Nephron (organoid): ENCODE results near the gene KLHL15.
A peak's percentile ranks its signal among the peaks of the same experiment; 100 is the strongest.

ENCODE experiments used
- H3K27ac Mint-ChIP-seq, 3 experiments: 2 replicates each; pipeline ENCODE4 v1.8.0; 2020; ENCODE audit warnings: mixed read lengths in 3 of 3, mild to moderate bottlenecking in 2 of 3, moderate library complexity in 1 of 3
- H3K27me3 Mint-ChIP-seq: 2 replicates; pipeline ENCODE4 v1.8.0; 2021; ENCODE audit warnings: low read depth, mild to moderate bottlenecking, moderate library complexity, mixed read lengths
- H3K36me3 Mint-ChIP-seq: 2 replicates; pipeline ENCODE4 v1.8.0; 2020; ENCODE audit warnings: low read depth, mixed read lengths
- H3K4me1 Mint-ChIP-seq: 2 replicates; pipeline ENCODE4 v1.8.0; 2020; ENCODE audit warnings: mixed read lengths
- H3K4me3 Mint-ChIP-seq, 3 experiments: 2 replicates each; pipeline ENCODE4 v1.8.0; 2020; ENCODE audit warnings: mild to moderate bottlenecking in 3 of 3, mixed read lengths in 3 of 3, moderate library complexity in 2 of 3
- H3K9me3 Mint-ChIP-seq: 2 replicates; pipeline ENCODE4 v1.8.0; 2020; ENCODE audit warnings: mixed read lengths
- CTCF ChIP-seq, 3 experiments: fragments of 200-600 bp; sonication (generic); IDR thresholded peaks; one replicate each; pipeline ENCODE4 v1.5.0; 2021; ENCODE audit warnings: antibody characterized with exemption in 3 of 3; ENCODE audit not compliant: unreplicated experiment in 3 of 3

Gene KLHL15

GRCh38 chrX:23964191-23964590, 62.8 kb downstream of the KLHL15 start:
- H3K27me3 Mint-ChIP-seq = no peaks in the 10 kb centered on the region
- no peak for TF ChIP-seq CTCF (IDR thresholded peaks at IDR 0.05; ENCODE audit: unreplicated experiment in 3 of 3)
- H3K9me3 Mint-ChIP-seq = peaks cover 2% of the 10 kb centered on the region
- no peaks in the 10 kb centered on the region for H3K4me1 Mint-ChIP-seq
- H3K27ac Mint-ChIP-seq = no peak overlapping the region
- H3K4me3 Mint-ChIP-seq = no peak overlapping the region
- peaks cover 3% of the 10 kb centered on the region for H3K36me3 Mint-ChIP-seq

GRCh38 chrX:23959781-23960180, 67.2 kb downstream of the KLHL15 start:
- H3K4me3 Mint-ChIP-seq = no peak overlapping the region
- no peaks in the 10 kb centered on the region for H3K27me3 Mint-ChIP-seq
- H3K27ac Mint-ChIP-seq = no peak overlapping the region
- H3K36me3 Mint-ChIP-seq = no peaks in the 10 kb centered on the region
- no peak for TF ChIP-seq CTCF (IDR thresholded peaks at IDR 0.05; ENCODE audit: unreplicated experiment in 3 of 3)
- H3K4me1 Mint-ChIP-seq = no peaks in the 10 kb centered on the region
- no peaks in the 10 kb centered on the region for H3K9me3 Mint-ChIP-seq

GRCh38 chrX:23954396-23954795, 72.6 kb downstream of the KLHL15 start:
- H3K27ac Mint-ChIP-seq = no peak overlapping the region
- H3K4me1 Mint-ChIP-seq = no peaks in the 10 kb centered on the region
- H3K4me3 Mint-ChIP-seq = no peak overlapping the region
- H3K9me3 Mint-ChIP-seq = no peaks in the 10 kb centered on the region
- no peaks in the 10 kb centered on the region for H3K36me3 Mint-ChIP-seq
- no peaks in the 10 kb centered on the region for H3K27me3 Mint-ChIP-seq
- TF ChIP-seq CTCF (IDR thresholded peaks at IDR 0.05; ENCODE audit: unreplicated experiment in 3 of 3) = no peak

- Mint-ChIP-seq H3K4me1 (no peaks in the 10 kb centered on the region), H3K27me3 (no peaks in the 10 kb centered on the region), H3K9me3 (no peaks in the 10 kb centered on the region), H3K36me3 (no peaks in the 10 kb centered on the region), H3K27ac (no peak overlapping the region), H3K4me3 (no peak overlapping the region)
- TF ChIP-seq CTCF (IDR thresholded peaks at IDR 0.05; ENCODE audit: unreplicated experiment in 3 of 3) = no peak
Measured at GRCh38 chrX:23953908-23954269, 73.1 kb downstream of the KLHL15 start.

- no peaks in the 10 kb centered on the region for H3K27me3 Mint-ChIP-seq
- no peaks in the 10 kb centered on the region for H3K4me1 Mint-ChIP-seq
- no peak for TF ChIP-seq CTCF (IDR thresholded peaks at IDR 0.05; ENCODE audit: unreplicated experiment in 3 of 3)
- H3K36me3 Mint-ChIP-seq = no peaks in the 10 kb centered on the region
- no peaks in the 10 kb centered on the region for H3K9me3 Mint-ChIP-seq
- no peak overlapping the region for H3K4me3 Mint-ChIP-seq
- H3K27ac Mint-ChIP-seq = peak overlapping the region in 1 of 3 experiments; percentile 29
Measured at GRCh38 chrX:23952984-23953907, 73.7 kb downstream of the KLHL15 start.

GRCh38 chrX:23952391-23952790, 74.6 kb downstream of the KLHL15 start:
- Mint-ChIP-seq H3K9me3 (no peaks in the 10 kb centered on the region), H3K4me3 (no peak overlapping the region), H3K36me3 (no peaks in the 10 kb centered on the region), H3K27ac (no peak overlapping the region), H3K4me1 (no peaks in the 10 kb centered on the region), H3K27me3 (no peaks in the 10 kb centered on the region)
- TF ChIP-seq CTCF (IDR thresholded peaks at IDR 0.05; ENCODE audit: unreplicated experiment in 3 of 3) = no peak
